ENCODE measurements around the gene FCRL6. TPM values are rescaled to one million over a fixed set of nuclear protein-coding genes. Genes with fewer than 3 reads are reported as not detected.

Gene FCRL6
- total and polyA plus RNA-seq, 5 donors from 2014 or later: 0.08 to 0.25 TPM; not detected in 3

- Histone ChIP-seq H3K27ac (ENCODE audit: insufficient read depth, low read length, poor library complexity, severe bottlenecking) (no peak overlapping the region), H3K9me3 (ENCODE audit: control insufficient read depth in 2 of 2, low read length in 2 of 2) (no peaks in the 10 kb centered on the region), H3K27me3 (ENCODE audit: control insufficient read depth, insufficient read depth, low read length) (no peaks in the 10 kb centered on the region), H3K4me1 (ENCODE audit: control insufficient read depth, insufficient read depth, low read length, poor library complexity, severe bottlenecking) (peaks cover 19% of the 10 kb centered on the region), H3K4me3 (ENCODE audit: low read depth, low read length) (no peak overlapping the region), H3K36me3 (ENCODE audit: control insufficient read depth, insufficient read depth, low read length) (no peaks in the 10 kb centered on the region)
- Mint-ChIP-seq H3K27ac (peak overlapping the region in 2 of 3 donors; percentile 11 to 76), H3K9me3 (peaks cover 0 to 1% (median 0%) of the 10 kb centered on the region in 7 donors), H3K4me1 (peaks cover 6 to 32% (median 24%) of the 10 kb centered on the region in 4 donors), H3K27me3 (peaks cover 5% of the 10 kb centered on the region), H3K4me3 (no peak overlapping the region), H3K36me3 (no peaks in the 10 kb centered on the region)
- no peak for DNase-seq
- no peak for ATAC-seq (ENCODE audit: low read depth in 2 of 2)
Measured at GRCh38 chr1:159825564-159825963, 23.4 kb downstream of the FCRL6 start.

GRCh38 chr1:159826441-159827101 is 24.4 kb downstream of the FCRL6 start, which contains the start of gene SLAMF8:
SLAMF8 (plus strand) TSS chr1:159826873; CDS start chr1:159826899, 26 bp downstream.
- Histone ChIP-seq H3K27ac (ENCODE audit: insufficient read depth, low read length, poor library complexity, severe bottlenecking) (no peak within 1 kb of the TSS), H3K4me3 (ENCODE audit: low read depth, low read length) (no peak within 1 kb of the TSS), H3K4me1 (ENCODE audit: control insufficient read depth, insufficient read depth, low read length, poor library complexity, severe bottlenecking) (peaks cover 19% of the 10 kb centered on the region), H3K27me3 (ENCODE audit: control insufficient read depth, insufficient read depth, low read length) (no peaks in the 10 kb centered on the region), H3K36me3 (ENCODE audit: control insufficient read depth, insufficient read depth, low read length) (no peaks in the 10 kb centered on the region), H3K9me3 (ENCODE audit: control insufficient read depth in 2 of 2, low read length in 2 of 2) (no peaks in the 10 kb centered on the region)
- Mint-ChIP-seq H3K4me1 (peaks cover 6 to 32% (median 24%) of the 10 kb centered on the region in 4 donors), H3K4me3 (peak within 1 kb of the TSS in 2 of 4 donors; percentile 39 to 59), H3K27me3 (peaks cover 5% of the 10 kb centered on the region), H3K27ac (peak within 1 kb of the TSS in 2 of 3 donors; percentile 67 to 76), H3K36me3 (no peaks in the 10 kb centered on the region), H3K9me3 (peaks cover 0 to 1% (median 0%) of the 10 kb centered on the region in 7 donors)
- peak in 2 of 3 donors; percentile 13 to 68 for DNase-seq
- peak; percentile 35 to 63 for ATAC-seq (ENCODE audit: low read depth in 2 of 2)

GRCh38 chr1:159827102-159827490 is 24.9 kb downstream of the FCRL6 start:
- Mint-ChIP-seq H3K4me3 (peak overlapping the region in 1 of 4 donors; percentile 24), H3K4me1 (peaks cover 6 to 32% (median 24%) of the 10 kb centered on the region in 4 donors), H3K27ac (peak overlapping the region in 2 of 3 donors; percentile 67 to 76), H3K9me3 (peaks cover 0 to 1% (median 0%) of the 10 kb centered on the region in 7 donors), H3K36me3 (no peaks in the 10 kb centered on the region), H3K27me3 (peaks cover 5% of the 10 kb centered on the region)
- Histone ChIP-seq H3K36me3 (ENCODE audit: control insufficient read depth, insufficient read depth, low read length) (no peaks in the 10 kb centered on the region), H3K27ac (ENCODE audit: insufficient read depth, low read length, poor library complexity, severe bottlenecking) (no peak overlapping the region), H3K4me3 (ENCODE audit: low read depth, low read length) (no peak overlapping the region), H3K9me3 (ENCODE audit: control insufficient read depth in 2 of 2, low read length in 2 of 2) (no peaks in the 10 kb centered on the region), H3K27me3 (ENCODE audit: control insufficient read depth, insufficient read depth, low read length) (no peaks in the 10 kb centered on the region), H3K4me1 (ENCODE audit: control insufficient read depth, insufficient read depth, low read length, poor library complexity, severe bottlenecking) (peaks cover 19% of the 10 kb centered on the region)
- DNase-seq (no peak), ATAC-seq (ENCODE audit: low read depth in 2 of 2) (no peak)

GRCh38 chr1:159827549-159827948 is 25.4 kb downstream of the FCRL6 start:
- H3K9me3 ChIP-seq (ENCODE audit: control insufficient read depth in 2 of 2, low read length in 2 of 2): no peaks in the 10 kb centered on the region
- H3K4me3 ChIP-seq (ENCODE audit: low read depth, low read length): no peak overlapping the region
- H3K4me1 Mint-ChIP-seq: peaks cover 6 to 32% (median 24%) of the 10 kb centered on the region in 4 donors
- peak in 1 of 3 donors; percentile 20 for DNase-seq
- H3K4me1 ChIP-seq (ENCODE audit: control insufficient read depth, insufficient read depth, low read length, poor library complexity, severe bottlenecking): peaks cover 19% of the 10 kb centered on the region
- peaks cover 0 to 1% (median 0%) of the 10 kb centered on the region in 7 donors for H3K9me3 Mint-ChIP-seq
- no peaks in the 10 kb centered on the region for H3K36me3 ChIP-seq (ENCODE audit: control insufficient read depth, insufficient read depth, low read length)
- H3K36me3 Mint-ChIP-seq: no peaks in the 10 kb centered on the region
- H3K27me3 ChIP-seq (ENCODE audit: control insufficient read depth, insufficient read depth, low read length): no peaks in the 10 kb centered on the region
- H3K4me3 Mint-ChIP-seq: no peak overlapping the region
- no peak for ATAC-seq (ENCODE audit: low read depth in 2 of 2)
- H3K27me3 Mint-ChIP-seq: peaks cover 5% of the 10 kb centered on the region
- no peak overlapping the region for H3K27ac ChIP-seq (ENCODE audit: insufficient read depth, low read length, poor library complexity, severe bottlenecking)
- peak overlapping the region in 1 of 3 donors; percentile 76 for H3K27ac Mint-ChIP-seq

- Histone ChIP-seq H3K4me1 (ENCODE audit: control insufficient read depth, insufficient read depth, low read length, poor library complexity, severe bottlenecking) (peaks cover 19% of the 10 kb centered on the region), H3K4me3 (ENCODE audit: low read depth, low read length) (no peak overlapping the region), H3K27ac (ENCODE audit: insufficient read depth, low read length, poor library complexity, severe bottlenecking) (no peak overlapping the region), H3K27me3 (ENCODE audit: control insufficient read depth, insufficient read depth, low read length) (no peaks in the 10 kb centered on the region), H3K36me3 (ENCODE audit: control insufficient read depth, insufficient read depth, low read length) (no peaks in the 10 kb centered on the region), H3K9me3 (ENCODE audit: control insufficient read depth in 2 of 2, low read length in 2 of 2) (no peaks in the 10 kb centered on the region)
- Mint-ChIP-seq H3K4me3 (no peak overlapping the region), H3K27ac (peak overlapping the region in 1 of 3 donors; percentile 37), H3K36me3 (no peaks in the 10 kb centered on the region), H3K9me3 (peaks cover 0 to 1% (median 0%) of the 10 kb centered on the region in 7 donors), H3K27me3 (peaks cover 2% of the 10 kb centered on the region), H3K4me1 (peaks cover 6 to 32% (median 24%) of the 10 kb centered on the region in 4 donors)
- DNase-seq (no peak), ATAC-seq (ENCODE audit: low read depth in 2 of 2) (no peak)
Measured at GRCh38 chr1:159828176-159828575, 26.0 kb downstream of the FCRL6 start.

GRCh38 chr1:159828581-159829272 is 26.6 kb downstream of the FCRL6 start:
- Histone ChIP-seq H3K4me1 (ENCODE audit: control insufficient read depth, insufficient read depth, low read length, poor library complexity, severe bottlenecking) (peaks cover 19% of the 10 kb centered on the region), H3K9me3 (ENCODE audit: control insufficient read depth in 2 of 2, low read length in 2 of 2) (no peaks in the 10 kb centered on the region), H3K4me3 (ENCODE audit: low read depth, low read length) (no peak overlapping the region), H3K27me3 (ENCODE audit: control insufficient read depth, insufficient read depth, low read length) (no peaks in the 10 kb centered on the region), H3K27ac (ENCODE audit: insufficient read depth, low read length, poor library complexity, severe bottlenecking) (no peak overlapping the region), H3K36me3 (ENCODE audit: control insufficient read depth, insufficient read depth, low read length) (no peaks in the 10 kb centered on the region)
- peaks cover 6 to 32% (median 24%) of the 10 kb centered on the region in 4 donors for H3K4me1 Mint-ChIP-seq
- ATAC-seq (ENCODE audit: low read depth in 2 of 2): no peak
- H3K27me3 Mint-ChIP-seq: no peaks in the 10 kb centered on the region
- no peaks in the 10 kb centered on the region for H3K36me3 Mint-ChIP-seq
- no peak overlapping the region for H3K4me3 Mint-ChIP-seq
- H3K9me3 Mint-ChIP-seq: peaks cover 0 to 1% (median 0%) of the 10 kb centered on the region in 7 donors
- no peak for DNase-seq
- peak overlapping the region in 2 of 3 donors; percentile 4 to 37 for H3K27ac Mint-ChIP-seq

- Histone ChIP-seq H3K9me3 (ENCODE audit: control insufficient read depth in 2 of 2, low read length in 2 of 2) (no peaks in the 10 kb centered on the region), H3K27me3 (ENCODE audit: control insufficient read depth, insufficient read depth, low read length) (no peaks in the 10 kb centered on the region), H3K4me1 (ENCODE audit: control insufficient read depth, insufficient read depth, low read length, poor library complexity, severe bottlenecking) (peaks cover 19% of the 10 kb centered on the region), H3K36me3 (ENCODE audit: control insufficient read depth, insufficient read depth, low read length) (no peaks in the 10 kb centered on the region), H3K27ac (ENCODE audit: insufficient read depth, low read length, poor library complexity, severe bottlenecking) (no peak overlapping the region), H3K4me3 (ENCODE audit: low read depth, low read length) (no peak overlapping the region)
- Mint-ChIP-seq H3K27me3 (no peaks in the 10 kb centered on the region), H3K9me3 (peaks cover 0 to 1% (median 0%) of the 10 kb centered on the region in 7 donors), H3K27ac (peak overlapping the region in 2 of 3 donors; percentile 4 to 29), H3K4me3 (no peak overlapping the region), H3K4me1 (peaks cover 6 to 32% (median 24%) of the 10 kb centered on the region in 4 donors), H3K36me3 (no peaks in the 10 kb centered on the region)
- peak; percentile 42 to 45 for ATAC-seq (ENCODE audit: low read depth in 2 of 2)
- no peak for DNase-seq
Measured at GRCh38 chr1:159829273-159829634, 27.1 kb downstream of the FCRL6 start.
